MM.1S (cell line): ENCODE results near the gene SIPA1.
A peak's percentile ranks its signal among the peaks of the same experiment; 100 is the strongest.

Experiments used
- DNase-seq: peaks from one replicate; pipeline ENCODE4 v3.0.0-alpha.2; 2015
- H2AFZ ChIP-seq: fragments of 300-600 bp; sonication (generic); 2 replicates; pipeline ENCODE4 v1.6.0; 2016; ENCODE audit warnings: antibody characterized with exemption, low read length
- H3F3A ChIP-seq: fragments of 300-600 bp; sonication (generic); 2 replicates; pipeline ENCODE4 v1.6.1; 2016; ENCODE audit warnings: mild to moderate bottlenecking, antibody characterized with exemption, low read length, moderate library complexity, mixed read lengths; ENCODE audit not compliant: insufficient read depth
- H3K27ac ChIP-seq: fragments of 300-600 bp; sonication (generic); 2 replicates; pipeline ENCODE4 v1.5.1; 2016; ENCODE audit warnings: mild to moderate bottlenecking, low read length
- H3K27me3 ChIP-seq: fragments of 300-600 bp; sonication (generic); replicated peaks from 2 replicates; pipeline ENCODE4 v1.6.0; 2016; ENCODE audit warnings: low read length; ENCODE audit not compliant: insufficient read depth
- H3K36me3 ChIP-seq: fragments of 300-600 bp; sonication (generic); replicated peaks from 2 replicates; pipeline ENCODE4 v1.6.1; 2016; ENCODE audit warnings: mild to moderate bottlenecking, low read length, mixed read lengths; ENCODE audit not compliant: insufficient read depth
- H3K4me1 ChIP-seq: fragments of 300-600 bp; sonication (generic); 2 replicates; pipeline ENCODE4 v1.6.1; 2016; ENCODE audit warnings: low read length, mixed read lengths
- H3K4me2 ChIP-seq: fragments of 300-600 bp; sonication (generic); 2 replicates; pipeline ENCODE4 v1.6.0; 2016; ENCODE audit warnings: low read depth, low read length
- H3K4me3 ChIP-seq: fragments of 300-600 bp; sonication (generic); 2 replicates; pipeline ENCODE4 v1.5.1; 2016; ENCODE audit warnings: low read length, mixed read lengths
- H3K79me2 ChIP-seq: fragments of 300-600 bp; sonication (generic); 2 replicates; pipeline ENCODE4 v1.6.1; 2016; ENCODE audit warnings: mixed run types, low read length, mixed read lengths
- H3K9ac ChIP-seq: fragments of 300-600 bp; sonication (generic); 2 replicates; pipeline ENCODE4 v1.6.1; 2016; ENCODE audit warnings: low read length, mixed read lengths
- H3K9me2 ChIP-seq: fragments of 300-600 bp; sonication (generic); replicated peaks from 2 replicates; pipeline ENCODE4 v1.6.1; 2016; ENCODE audit warnings: mild to moderate bottlenecking, low read length, mixed read lengths; ENCODE audit not compliant: insufficient read depth
- H3K9me3 ChIP-seq: fragments of 300-600 bp; sonication (generic); replicated peaks from 2 replicates; pipeline ENCODE4 v1.6.1; 2016; ENCODE audit warnings: mild to moderate bottlenecking, low read length, mixed read lengths; ENCODE audit not compliant: insufficient read depth
- H4K20me1 ChIP-seq: fragments of 300-600 bp; sonication (generic); 2 replicates; pipeline ENCODE4 v1.6.1; 2016; ENCODE audit warnings: mild to moderate bottlenecking, low read length, moderate library complexity, mixed read lengths; ENCODE audit not compliant: insufficient read depth
- EZH2 ChIP-seq: fragments of 300-600 bp; sonication (generic); optimal IDR thresholded peaks from 2 replicates; pipeline ENCODE3; 2017; ENCODE audit warnings: low read depth, mild to moderate bottlenecking, antibody characterized with exemption, low read length, mixed read lengths
- EZH2phosphoT487 ChIP-seq: fragments of 300-600 bp; sonication (generic); IDR thresholded peaks from 2 replicates; pipeline ENCODE4 v1.6.1; 2018; ENCODE audit warnings: antibody characterized with exemption, low read length
- TF ChIP-seq, protein P1 (sequence below): fragments of 300-600 bp; sonication (generic); IDR thresholded peaks from 2 replicates; pipeline ENCODE4 v1.5.1; 2016; ENCODE audit warnings: antibody characterized with exemption, low read length, mixed read lengths

SIPA1 gene

DNA sequence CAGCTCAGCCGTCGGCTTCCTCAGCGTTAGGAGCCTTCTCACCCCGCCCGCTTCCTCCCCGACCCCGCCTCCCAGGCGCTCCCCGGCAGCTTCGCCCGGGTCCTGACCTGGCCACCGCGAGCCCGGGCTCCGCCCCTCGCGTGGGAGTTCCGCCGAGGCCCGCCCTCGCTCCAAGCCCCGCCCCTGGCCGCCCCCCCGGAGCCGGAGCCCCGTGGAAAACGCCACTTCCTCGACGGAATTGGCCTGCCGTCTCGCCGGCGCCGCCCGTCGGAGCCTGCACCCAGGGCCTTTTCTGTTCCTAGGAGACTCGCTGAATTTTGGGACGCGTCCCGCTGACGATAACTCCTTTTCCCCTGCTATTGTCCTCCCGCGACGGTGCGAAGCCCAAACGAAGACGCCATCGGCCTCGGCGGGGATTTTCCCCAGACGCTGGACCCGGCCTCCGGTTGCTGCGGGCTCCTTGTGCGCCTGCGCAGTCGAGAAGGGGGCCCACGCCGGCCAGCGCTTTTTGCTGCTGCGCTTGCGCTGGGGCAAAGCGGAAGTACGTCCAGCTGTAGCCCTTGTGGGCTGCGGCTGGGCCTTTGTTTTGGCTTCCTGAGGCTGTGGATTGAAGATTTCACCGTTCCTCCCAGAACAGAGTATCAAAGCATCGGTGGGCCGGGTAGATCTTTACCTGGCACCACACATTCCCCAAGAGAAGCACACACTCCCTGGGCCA lies 14.8 kb downstream of the SIPA1 start:
- TF ChIP-seq EZH2 (no peak), EZH2phosphoT487 (no peak)
- TF ChIP-seq, protein P1, sequence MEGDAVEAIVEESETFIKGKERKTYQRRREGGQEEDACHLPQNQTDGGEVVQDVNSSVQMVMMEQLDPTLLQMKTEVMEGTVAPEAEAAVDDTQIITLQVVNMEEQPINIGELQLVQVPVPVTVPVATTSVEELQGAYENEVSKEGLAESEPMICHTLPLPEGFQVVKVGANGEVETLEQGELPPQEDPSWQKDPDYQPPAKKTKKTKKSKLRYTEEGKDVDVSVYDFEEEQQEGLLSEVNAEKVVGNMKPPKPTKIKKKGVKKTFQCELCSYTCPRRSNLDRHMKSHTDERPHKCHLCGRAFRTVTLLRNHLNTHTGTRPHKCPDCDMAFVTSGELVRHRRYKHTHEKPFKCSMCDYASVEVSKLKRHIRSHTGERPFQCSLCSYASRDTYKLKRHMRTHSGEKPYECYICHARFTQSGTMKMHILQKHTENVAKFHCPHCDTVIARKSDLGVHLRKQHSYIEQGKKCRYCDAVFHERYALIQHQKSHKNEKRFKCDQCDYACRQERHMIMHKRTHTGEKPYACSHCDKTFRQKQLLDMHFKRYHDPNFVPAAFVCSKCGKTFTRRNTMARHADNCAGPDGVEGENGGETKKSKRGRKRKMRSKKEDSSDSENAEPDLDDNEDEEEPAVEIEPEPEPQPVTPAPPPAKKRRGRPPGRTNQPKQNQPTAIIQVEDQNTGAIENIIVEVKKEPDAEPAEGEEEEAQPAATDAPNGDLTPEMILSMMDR = no peak
- Histone ChIP-seq H3F3A (peaks cover 31% of the 10 kb centered on the region), H2AFZ (peak overlapping the region; percentile 77), H3K36me3 (no peaks in the 10 kb centered on the region), H3K27ac (peak overlapping the region; percentile 86), H3K9me3 (no peaks in the 10 kb centered on the region), H3K79me2 (peaks cover 4% of the 10 kb centered on the region; the same call in 1 of the 2 replicates), H3K4me3 (peak overlapping the region; percentile 70), H3K4me2 (peak overlapping the region; percentile 95), H3K9me2 (no peaks in the 10 kb centered on the region), H3K9ac (peak overlapping the region; percentile 74), H3K4me1 (peaks cover 16% of the 10 kb centered on the region), H3K27me3 (no peaks in the 10 kb centered on the region), H4K20me1 (no peaks in the 10 kb centered on the region)
- peak; percentile 96 for DNase-seq

GRCh38 chr11:65653229-65654225 lies 15.6 kb downstream of the SIPA1 start:
- no peak for DNase-seq
- Histone ChIP-seq H3K4me1 (peaks cover 16% of the 10 kb centered on the region), H2AFZ (0 out of 2 replicates have a peak overlapping the region, but pooled peaks have one; percentile 77), H3K27me3 (no peaks in the 10 kb centered on the region), H3K9me2 (no peaks in the 10 kb centered on the region), H3F3A (peaks cover 31% of the 10 kb centered on the region), H3K9ac (peak overlapping the region; percentile 74), H3K36me3 (no peaks in the 10 kb centered on the region), H3K27ac (peak overlapping the region; percentile 86), H3K79me2 (peaks cover 6% of the 10 kb centered on the region), H3K4me2 (peak overlapping the region; percentile 95), H4K20me1 (no peaks in the 10 kb centered on the region), H3K4me3 (peak overlapping the region; percentile 70), H3K9me3 (no peaks in the 10 kb centered on the region)
- TF ChIP-seq, protein P1 = no peak
- no peak for TF ChIP-seq EZH2
- no peak for TF ChIP-seq EZH2phosphoT487

DNA sequence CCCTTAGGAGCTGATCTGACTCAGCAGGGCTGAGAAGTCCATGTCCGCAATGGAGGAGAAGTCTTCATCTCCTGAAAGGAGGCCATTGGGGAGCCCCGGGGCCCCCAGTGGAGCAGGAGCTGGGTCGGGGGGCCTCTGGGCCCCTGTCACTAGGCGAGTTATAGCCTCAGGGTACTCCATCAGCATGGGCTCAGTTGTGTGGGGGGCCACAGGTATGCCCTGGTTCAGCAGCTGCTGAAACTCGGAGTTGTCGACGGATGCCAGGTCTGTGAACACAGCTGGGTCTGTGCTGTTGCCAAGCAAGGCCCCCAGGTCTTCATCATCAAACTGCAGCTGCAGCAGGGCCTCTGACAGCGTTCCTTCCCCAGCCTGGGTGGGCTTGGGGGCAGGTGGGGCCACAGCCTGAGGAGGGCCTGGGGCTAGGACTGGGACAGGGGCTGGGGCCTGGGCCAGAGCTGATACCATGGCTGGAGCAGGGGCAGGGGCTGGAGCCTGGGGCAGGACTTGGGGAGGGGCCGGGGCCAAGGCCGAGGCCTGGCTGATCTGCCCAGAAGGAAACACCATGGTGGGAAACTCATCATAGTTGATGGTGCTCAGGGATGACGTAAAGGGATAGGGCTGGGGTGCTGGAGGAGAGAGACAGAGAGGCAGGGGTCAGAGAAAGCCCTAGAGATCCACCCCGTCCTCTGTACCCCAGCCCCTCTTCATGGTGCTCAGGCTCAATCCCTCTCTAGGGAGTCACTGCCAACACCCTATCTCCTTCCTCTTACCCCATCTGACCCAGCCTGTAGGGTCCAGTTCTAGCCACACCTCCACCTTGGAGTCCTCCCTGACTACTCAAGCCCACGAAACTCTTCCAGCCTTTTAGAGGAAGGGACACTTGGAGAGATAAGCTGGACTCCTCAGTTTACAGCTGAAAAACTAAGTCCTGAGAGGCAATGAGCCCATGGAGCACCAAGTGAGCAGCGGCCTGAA lies 16.8 kb downstream of the SIPA1 start:
- peaks cover 16% of the 10 kb centered on the region for H3K4me1 ChIP-seq
- no peaks in the 10 kb centered on the region for H3K9me2 ChIP-seq
- peaks cover 18% of the 10 kb centered on the region for H3K79me2 ChIP-seq
- H3K36me3 ChIP-seq = 0 out of 2 replicates have a peak, but pooled peaks cover 2% of the 10 kb centered on the region
- H4K20me1 ChIP-seq = no peaks in the 10 kb centered on the region
- H3K9ac ChIP-seq = no peak overlapping the region
- H3K27ac ChIP-seq = no peak overlapping the region
- H3K4me2 ChIP-seq = peak overlapping the region; percentile 95; the same call in 1 of the 2 replicates
- no peak overlapping the region for H2AFZ ChIP-seq
- no peaks in the 10 kb centered on the region for H3K27me3 ChIP-seq
- H3F3A ChIP-seq = peaks cover 31% of the 10 kb centered on the region
- TF ChIP-seq EZH2phosphoT487 (no peak), EZH2 (no peak)
- TF ChIP-seq, protein P1 = no peak
- H3K4me3 ChIP-seq = no peak overlapping the region
- DNase-seq = no peak
- no peaks in the 10 kb centered on the region for H3K9me3 ChIP-seq
